VCaP (cell line): Measurements from ENCODE around the gene DBNDD2.
A peak's percentile ranks its signal among the peaks of the same experiment; 100 is the strongest.

Experiments
- H3K27ac ChIP-seq: fragments of 450-650 bp; 2 replicates; pipeline ENCODE4 v1.5.1; 2017
- CTCF ChIP-seq: fragments of 450-650 bp; conservative IDR thresholded peaks from 2 replicates; pipeline ENCODE4 v1.5.1; 2017; ENCODE audit warnings: mild to moderate bottlenecking, moderate library complexity

DBNDD2 gene

GRCh38 chr20:45390931-45391330, 17.2 kb upstream of the DBNDD2 start:
- no peak for TF ChIP-seq CTCF
- H3K27ac ChIP-seq, result no peak overlapping the region

GRCh38 chr20:45391559-45391958, 16.5 kb upstream of the DBNDD2 start:
- TF ChIP-seq CTCF, result no peak
- H3K27ac ChIP-seq, result no peak overlapping the region

- no peak overlapping the region for H3K27ac ChIP-seq
- peak; percentile 48 for TF ChIP-seq CTCF
Observed at GRCh38 chr20:45392733-45393132, 15.4 kb upstream of the DBNDD2 start.

GRCh38 chr20:45394221-45395113, 13.6 kb upstream of the DBNDD2 start:
- no peak overlapping the region for H3K27ac ChIP-seq
- TF ChIP-seq CTCF, result no peak

GRCh38 chr20:45395114-45395415, 13.0 kb upstream of the DBNDD2 start:
- H3K27ac ChIP-seq, result no peak overlapping the region
- TF ChIP-seq CTCF, result no peak

GRCh38 chr20:45399018-45399417, 9.1 kb upstream of the DBNDD2 start:
- no peak for TF ChIP-seq CTCF
- H3K27ac ChIP-seq, result no peak overlapping the region

- TF ChIP-seq CTCF, result no peak
Observed at GRCh38 chr20:45400346-45401031, 7.6 kb upstream of the DBNDD2 start.

More at GRCh38 chr20:45400346-45401031, 7.6 kb upstream of the DBNDD2 start:
- no peak overlapping the region for H3K27ac ChIP-seq
